IMR-90 (cell line): Measurements from ENCODE around the gene PTGES3L. TPM values are rescaled to one million over a fixed set of nuclear protein-coding genes. Genes with fewer than 3 reads are reported as not detected.
A peak's percentile ranks its signal among the peaks of the same experiment; 100 is the strongest.

Experiments used
- ATAC-seq: fragments of 200-7000 bp; cut with Tn5 transposase; 2 replicates; pipeline ENCODE4 v1.9.1; 2020; ENCODE audit warnings: low read depth, mild to moderate bottlenecking, moderate library complexity
- BruUV-seq: library from RNA; stranded (reverse); fragments of 400-500 nt; replicated peaks from 2 replicates; lab custom pipeline; 2021; lab: Mats Ljungman, UMichigan
- CTCF ChIA-PET: fragments of 300-600 bp; formaldehyde crosslinking; extraction: SDS; loops from one replicate; lab custom pipeline; 2021; ENCODE audit warnings: antibody characterized with exemption; lab: Yijun Ruan, JAX
- POLR2A ChIA-PET: fragments of 300-600 bp; sonication (Branson Sonifier 250); formaldehyde crosslinking; loops from one replicate; lab custom pipeline; 2022; ENCODE audit warnings: antibody characterized with exemption; ENCODE audit not compliant: unreplicated experiment; lab: Charles Lee
- DNase-seq: peaks from one replicate; pipeline ENCODE4 v3.0.0; 2013
- H2AFZ ChIP-seq: replicated peaks from 2 replicates; pipeline ENCODE3; 2013; ENCODE audit warnings: low read length, mild to moderate bottlenecking; ENCODE audit not compliant: poor library complexity
- H2AK5ac ChIP-seq: 2 replicates; pipeline ENCODE4 v1.6.1; 2013; ENCODE audit warnings: low read depth, low read length, inconsistent platforms
- H2AK9ac ChIP-seq: replicated peaks from 2 replicates; pipeline ENCODE3; 2013; ENCODE audit warnings: mild to moderate bottlenecking, low read depth, low read length, moderate library complexity; ENCODE audit not compliant: poor library complexity
- H2BK120ac ChIP-seq: 2 replicates; pipeline ENCODE4 v1.6.1; 2013; ENCODE audit warnings: low read depth, low read length, inconsistent platforms
- H2BK15ac ChIP-seq: 3 replicates; pipeline ENCODE4 v1.6.1; 2013; ENCODE audit warnings: low read depth, low read length, inconsistent platforms
- H2BK20ac ChIP-seq: 2 replicates; pipeline ENCODE4 v1.6.1; 2013; ENCODE audit warnings: low read depth, mild to moderate bottlenecking, inconsistent platforms, low read length, moderate library complexity
- H2BK5ac ChIP-seq: 2 replicates; pipeline ENCODE4 v1.6.1; 2013; ENCODE audit warnings: mild to moderate bottlenecking, low read depth, low read length, inconsistent platforms; ENCODE audit not compliant: poor library complexity, severe bottlenecking
- H3K14ac ChIP-seq: replicated peaks from 2 replicates; pipeline ENCODE4 v1.6.1; 2013; ENCODE audit warnings: low read depth, low read length, inconsistent platforms
- H3K18ac ChIP-seq: 2 replicates; pipeline ENCODE4 v1.6.1; 2013; ENCODE audit warnings: low read depth, low read length, control low read depth
- H3K23ac ChIP-seq: 2 replicates; pipeline ENCODE4 v1.6.1; 2013; ENCODE audit warnings: low read depth, low read length, inconsistent platforms
- H3K27ac ChIP-seq: 2 replicates; pipeline ENCODE4 v1.5.1; 2013; ENCODE audit warnings: mild to moderate bottlenecking, control low read depth, low read length; ENCODE audit not compliant: insufficient read depth
- H3K27me3 ChIP-seq: 2 replicates; pipeline ENCODE4 v1.6.1; 2013; ENCODE audit warnings: low read length; ENCODE audit not compliant: control insufficient read depth, insufficient read depth
- H3K36me3 ChIP-seq: 2 replicates; pipeline ENCODE4 v1.6.1; 2013; ENCODE audit warnings: low read length, mixed read lengths; ENCODE audit not compliant: control insufficient read depth, insufficient read depth
- H3K4ac ChIP-seq: 2 replicates; pipeline ENCODE4 v1.6.1; 2013; ENCODE audit warnings: low read depth, low read length, inconsistent platforms
- H3K4me1 ChIP-seq: 2 replicates; pipeline ENCODE4 v1.6.1; 2013; ENCODE audit warnings: low read length, mixed read lengths; ENCODE audit not compliant: control insufficient read depth, insufficient read depth
- H3K4me2 ChIP-seq: 2 replicates; pipeline ENCODE4 v1.6.1; 2013; ENCODE audit warnings: low read depth, mild to moderate bottlenecking, control low read depth, low read length, moderate library complexity
- H3K4me3 ChIP-seq: 2 replicates; pipeline ENCODE4 v1.5.1; 2013; ENCODE audit warnings: low read depth, mild to moderate bottlenecking, control low read depth, low read length, moderate library complexity; ENCODE audit not compliant: insufficient read depth
- H3K56ac ChIP-seq: 2 replicates; pipeline ENCODE4 v1.6.1; 2013; ENCODE audit warnings: low read length, inconsistent platforms; ENCODE audit not compliant: insufficient read depth; ENCODE audit errors: extremely low read depth
- H3K79me1 ChIP-seq, 2 experiments: 2 replicates each; pipeline ENCODE4 v1.6.1; 2013; ENCODE audit warnings: low read length in 2 of 2, inconsistent platforms in 1 of 2, low read depth in 1 of 2
- H3K9ac ChIP-seq: 2 replicates; pipeline ENCODE4 v1.6.1; 2013; ENCODE audit warnings: low read depth, low read length, control low read depth
- H3K9me1 ChIP-seq: 2 replicates; pipeline ENCODE4 v1.6.1; 2013; ENCODE audit warnings: low read length, inconsistent platforms; ENCODE audit not compliant: insufficient read depth
- H3K9me3 ChIP-seq: 2 replicates; pipeline ENCODE4 v1.6.1; 2013; ENCODE audit warnings: low read length; ENCODE audit not compliant: control insufficient read depth, insufficient read depth
- H4K20me1 ChIP-seq: 2 replicates; pipeline ENCODE4 v1.6.1; 2013; ENCODE audit warnings: low read length, inconsistent platforms; ENCODE audit not compliant: insufficient read depth
- H4K5ac ChIP-seq: 2 replicates; pipeline ENCODE4 v1.6.1; 2013; ENCODE audit warnings: mild to moderate bottlenecking, low read depth, low read length, control low read depth
- H4K8ac ChIP-seq, 2 experiments: 2 replicates each; pipeline ENCODE4 v1.6.1; 2013; ENCODE audit warnings: low read depth in 2 of 2, low read length in 2 of 2, control low read depth in 1 of 2, inconsistent platforms in 1 of 2
- H4K91ac ChIP-seq: 2 replicates; pipeline ENCODE4 v1.6.1; 2013; ENCODE audit warnings: low read depth, low read length, inconsistent platforms; ENCODE audit not compliant: insufficient read depth
- CEBPB ChIP-seq: IDR thresholded peaks from 2 replicates; pipeline ENCODE4 v1.6.1; 2012; ENCODE audit warnings: low read depth, low read length, improper control_type of control experiment
- FOS ChIP-seq: fragments of 150-350 bp; IDR thresholded peaks from 2 replicates; pipeline ENCODE4 v1.6.1; 2016; ENCODE audit warnings: low read depth, low read length
- MAZ ChIP-seq: IDR thresholded peaks from 2 replicates; pipeline ENCODE4 v1.6.1; 2012; ENCODE audit warnings: low read depth, mild to moderate bottlenecking, low read length, improper control_type of control experiment, moderate library complexity, borderline replicate concordance
- POLR2A ChIP-seq: IDR thresholded peaks from 2 replicates; pipeline ENCODE4 v1.6.1; 2012; ENCODE audit warnings: mild to moderate bottlenecking, low read depth, low read length
- RAD21 ChIP-seq: IDR thresholded peaks from 2 replicates; pipeline ENCODE4 v1.6.1; 2012; ENCODE audit warnings: low read length, improper control_type of control experiment
- RFX5 ChIP-seq: IDR thresholded peaks from 2 replicates; pipeline ENCODE4 v1.8.0; 2012; ENCODE audit warnings: low read depth, mild to moderate bottlenecking, low read length, moderate library complexity
- whole genome bisulfite sequencing, 2 experiments: methylation state at CpG; one replicate each; pipeline versions ENCODE4 v1.1.5 to v1.1.7; 2013; ENCODE audit warnings: missing lambda C conversion rate in 2 of 2; ENCODE audit not compliant: insufficient read length in 1 of 2; ENCODE audit errors: extremely low coverage in 2 of 2; 5-methylcytosine and 5-hydroxymethylcytosine counted together
- dilution Hi-C: fragments of 300-500 bp; cut with HindIII; formaldehyde crosslinking; loops from one replicate; pipeline ENCODE4 v1.14.3; 2018; ENCODE audit warnings: low sequenced_read_pairs; ENCODE audit not compliant: unreplicated experiment
- in situ Hi-C: fragments of 300-500 bp; cut with MboI; formaldehyde crosslinking; loops from 3 replicates; pipeline ENCODE4 v1.14.3; 2019; ENCODE audit warnings: low sequenced_read_pairs, inconsistent platforms, mixed read lengths
- intact Hi-C: fragments of 100-400 bp; cut with micrococcal nuclease; formaldehyde crosslinking; loops from 2 replicates; pipeline ENCODE4 v1.10.0; 2022
- polyA plus RNA-seq, 3 experiments: library from polyadenylated mRNA; depleted of rRNA; stranded (reverse); fragments of >200 nt; gene quantifications; 2 replicates each; pipeline ENCODE4 v1.2.3, GENCODE V29; 2012; ENCODE audit warnings: low replicate concordance in 1 of 3
- total RNA-seq: library from RNA; depleted of rRNA; stranded (reverse); fragments of >200 nt; gene quantifications from 2 replicates; pipeline ENCODE4 v1.2.3, GENCODE V29; 2012

Gene PTGES3L
- total and polyA plus RNA-seq, 2 of the 4 experiments (the other 2 are of a cell fraction) = 1.4 to 2.4 TPM

GRCh38 chr17:42969001-42969581 is 10.8 kb downstream of the PTGES3L start:
- DNase-seq (peak; percentile 79), ATAC-seq (0 out of 2 replicates have a peak, but pooled peaks have one; percentile 4)
- Histone ChIP-seq H4K20me1 (no peaks in the 10 kb centered on the region), H2AK9ac (no peak overlapping the region), H3K56ac (no peak overlapping the region), H4K5ac (no peak overlapping the region), H3K4me1 (peaks cover 3% of the 10 kb centered on the region; the same call in 1 of the 2 replicates), H3K14ac (no peak overlapping the region), H3K36me3 (no peaks in the 10 kb centered on the region), H3K27me3 (no peaks in the 10 kb centered on the region), H3K4me3 (no peak overlapping the region), H2BK120ac (no peak overlapping the region), H3K23ac (no peak overlapping the region), H2AFZ (no peak overlapping the region), H3K9me3 (no peaks in the 10 kb centered on the region), H3K9me1 (no peaks in the 10 kb centered on the region), H3K4ac (no peak overlapping the region), H2BK15ac (no peak overlapping the region), H2BK20ac (no peak overlapping the region), H4K91ac (no peak overlapping the region), H4K8ac (no peak overlapping the region), H2AK5ac (no peak overlapping the region), H3K18ac (no peak overlapping the region), H3K27ac (no peak overlapping the region; the same call in 1 of the 2 replicates), H2BK5ac (no peak overlapping the region), H3K9ac (no peak overlapping the region), H3K4me2 (no peak overlapping the region; the same call in 1 of the 2 replicates), H3K79me1 (peaks cover 0 to 15% of the 10 kb centered on the region in 2 experiments; a peak in 3 of 4 replicates)
- ChIA-PET POLR2A (interaction anchor here (0.6 to 1.0 kb wide), 3 partner anchors 49 to 554 kb away, joined by 4 to 8 read pairs (median 6); no protein-coding TSS in a partner anchor), CTCF (interaction anchor here (1.9 kb wide), 1 partner anchor 29 kb away, joined by 9 read pairs; the partner anchor contains the start of gene RPL27)
- in situ Hi-C loops = loop anchor here (25.0 kb wide), 1 partner anchor 93 kb away; no protein-coding TSS in a partner anchor
- TF ChIP-seq FOS = peak; percentile 28; the same call in 1 of the 2 replicates
- TF ChIP-seq MAZ = no peak
- TF ChIP-seq RFX5 = no peak
- TF ChIP-seq RAD21 = no peak
- no peak for TF ChIP-seq POLR2A
- TF ChIP-seq CEBPB = peak; percentile 83
- BruUV-seq = no TSS peak
- dilution Hi-C loops = no loop called here
- intact Hi-C loops = no loop called here
- no CpG with 5 or more reads among the region's 5 CpGs for WGBS, 2 experiments
